ENCODE results near the gene CDCP2. TPM values are rescaled to one million over a fixed set of nuclear protein-coding genes. Genes with fewer than 3 reads are reported as not detected.

The CDCP2 gene
- total and polyA plus RNA-seq, 2 donors (not counting 1 experiment from before 2014, with no cell fraction given): 0.25 TPM; not detected in 1

DNA sequence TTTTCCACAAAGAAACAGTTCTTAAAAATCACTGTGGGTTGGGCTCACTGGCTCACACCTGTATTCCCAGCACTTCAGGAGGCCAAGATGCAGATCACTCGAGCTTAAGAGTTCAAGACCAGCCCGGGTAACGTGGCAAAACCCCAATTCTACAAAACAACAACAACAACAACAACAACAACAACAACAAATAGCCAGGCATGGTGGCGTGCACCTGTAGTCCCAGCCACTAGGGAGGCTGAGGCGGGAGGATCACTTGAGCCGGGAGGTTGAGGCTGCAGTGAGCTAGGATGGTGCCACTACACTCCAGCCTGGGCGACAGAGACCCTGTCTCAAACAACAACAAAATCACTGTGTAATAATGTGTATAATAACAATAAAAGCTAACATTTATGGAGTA, 40.8 kb downstream of the CDCP2 start:
- whole genome bisulfite sequencing (ENCODE audit: insufficient coverage): 86% methylated on average over 5 of the region's 7 CpGs
- Mint-ChIP-seq H3K4me1 (no peaks in the 10 kb centered on the region), H3K9me3 (ENCODE audit: insufficient read depth) (no peaks in the 10 kb centered on the region), H3K4me3 (no peak overlapping the region), H3K27me3 (no peaks in the 10 kb centered on the region), H3K27ac (no peak overlapping the region)
- Histone ChIP-seq H3K4me3 (ENCODE audit: control extremely low read depth in 1 of 5, extremely low read depth in 1 of 5, insufficient read depth in 1 of 5, low read depth in 2 of 5, low read length in 4 of 5) (no peak overlapping the region), H3K4me2 (replicated peaks; ENCODE audit: low read depth, low read length, poor library complexity, severe bottlenecking) (no peak overlapping the region), H2AFZ (ENCODE audit: insufficient read depth, low read depth, low read length, poor library complexity, severe bottlenecking) (no peak overlapping the region), H4K20me1 (ENCODE audit: control insufficient read depth, insufficient read depth, low read length, poor library complexity, severe bottlenecking) (no peaks in the 10 kb centered on the region), H3K36me3 (replicated peaks in 1 of 2; ENCODE audit: control extremely low read depth in 1 of 2, control insufficient read depth in 1 of 2, extremely low read depth in 1 of 2, insufficient read depth in 2 of 2, low read length in 1 of 2) (no peaks in the 10 kb centered on the region), H3K27ac (ENCODE audit: low read length in 2 of 2) (no peak overlapping the region), H3K27me3 (replicated peaks in 1 of 4; ENCODE audit: control extremely low read depth in 1 of 4, control insufficient read depth in 3 of 4, insufficient read depth in 4 of 4, low read length in 3 of 4) (no peaks in the 10 kb centered on the region), H3K4me1 (ENCODE audit: control insufficient read depth in 2 of 2, insufficient read depth in 2 of 2, low read length in 2 of 2) (no peaks in the 10 kb centered on the region), H3K9ac (ENCODE audit: low read length) (no peak overlapping the region), H3K9me3 (ENCODE audit: control extremely low read depth in 1 of 3, control insufficient read depth in 2 of 3, insufficient read depth in 1 of 3, low read length in 2 of 3) (no peaks in the 10 kb centered on the region), H3K79me2 (ENCODE audit: control insufficient read depth, insufficient read depth, low read length) (no peaks in the 10 kb centered on the region)
- CTCF ChIA-PET: no interaction called here
- POLR2A ChIA-PET: no interaction called here
- TF ChIP-seq, protein P1, sequence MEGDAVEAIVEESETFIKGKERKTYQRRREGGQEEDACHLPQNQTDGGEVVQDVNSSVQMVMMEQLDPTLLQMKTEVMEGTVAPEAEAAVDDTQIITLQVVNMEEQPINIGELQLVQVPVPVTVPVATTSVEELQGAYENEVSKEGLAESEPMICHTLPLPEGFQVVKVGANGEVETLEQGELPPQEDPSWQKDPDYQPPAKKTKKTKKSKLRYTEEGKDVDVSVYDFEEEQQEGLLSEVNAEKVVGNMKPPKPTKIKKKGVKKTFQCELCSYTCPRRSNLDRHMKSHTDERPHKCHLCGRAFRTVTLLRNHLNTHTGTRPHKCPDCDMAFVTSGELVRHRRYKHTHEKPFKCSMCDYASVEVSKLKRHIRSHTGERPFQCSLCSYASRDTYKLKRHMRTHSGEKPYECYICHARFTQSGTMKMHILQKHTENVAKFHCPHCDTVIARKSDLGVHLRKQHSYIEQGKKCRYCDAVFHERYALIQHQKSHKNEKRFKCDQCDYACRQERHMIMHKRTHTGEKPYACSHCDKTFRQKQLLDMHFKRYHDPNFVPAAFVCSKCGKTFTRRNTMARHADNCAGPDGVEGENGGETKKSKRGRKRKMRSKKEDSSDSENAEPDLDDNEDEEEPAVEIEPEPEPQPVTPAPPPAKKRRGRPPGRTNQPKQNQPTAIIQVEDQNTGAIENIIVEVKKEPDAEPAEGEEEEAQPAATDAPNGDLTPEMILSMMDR (IDR thresholded peaks at IDR 0.05): no peak
- TF ChIP-seq EZH2 (IDR thresholded peaks at IDR 0.05; ENCODE audit: borderline replicate concordance, insufficient read depth, low read depth, low read length, poor library complexity, severe bottlenecking): no peak
- intact Hi-C loops (cut with micrococcal nuclease): no loop called here
- DNase-seq (no peak), ATAC-seq (ENCODE audit: low read depth) (no peak)

DNA sequence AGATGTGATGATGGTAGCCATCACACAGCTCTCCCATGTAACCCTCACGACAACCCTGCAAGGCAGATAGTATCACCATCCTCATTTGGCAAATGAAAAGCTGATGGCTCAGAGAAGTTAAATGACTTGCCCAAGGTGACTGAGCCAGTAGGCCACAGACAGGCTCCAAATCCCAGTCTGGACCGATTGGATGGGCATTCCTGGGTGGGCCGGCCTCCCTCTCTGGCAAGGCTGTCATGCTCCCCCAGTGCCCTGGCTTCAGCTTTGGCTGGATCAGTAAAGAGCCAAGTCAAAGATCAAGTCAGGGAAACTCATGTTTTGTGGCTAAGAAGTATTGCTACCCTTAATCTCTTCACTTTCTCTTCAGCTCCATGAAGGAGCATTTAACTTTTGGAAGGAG, 41.2 kb downstream of the CDCP2 start:
- Histone ChIP-seq H3K27ac (ENCODE audit: low read length in 2 of 2) (no peak overlapping the region), H3K9ac (ENCODE audit: low read length) (no peak overlapping the region), H3K9me3 (ENCODE audit: control extremely low read depth in 1 of 3, control insufficient read depth in 2 of 3, insufficient read depth in 1 of 3, low read length in 2 of 3) (no peaks in the 10 kb centered on the region), H3K36me3 (replicated peaks in 1 of 2; ENCODE audit: control extremely low read depth in 1 of 2, control insufficient read depth in 1 of 2, extremely low read depth in 1 of 2, insufficient read depth in 2 of 2, low read length in 1 of 2) (no peaks in the 10 kb centered on the region), H4K20me1 (ENCODE audit: control insufficient read depth, insufficient read depth, low read length, poor library complexity, severe bottlenecking) (no peaks in the 10 kb centered on the region), H3K4me3 (ENCODE audit: control extremely low read depth in 1 of 5, extremely low read depth in 1 of 5, insufficient read depth in 1 of 5, low read depth in 2 of 5, low read length in 4 of 5) (no peak overlapping the region), H3K4me2 (replicated peaks; ENCODE audit: low read depth, low read length, poor library complexity, severe bottlenecking) (no peak overlapping the region), H3K79me2 (ENCODE audit: control insufficient read depth, insufficient read depth, low read length) (no peaks in the 10 kb centered on the region), H2AFZ (ENCODE audit: insufficient read depth, low read depth, low read length, poor library complexity, severe bottlenecking) (no peak overlapping the region), H3K27me3 (replicated peaks in 1 of 4; ENCODE audit: control extremely low read depth in 1 of 4, control insufficient read depth in 3 of 4, insufficient read depth in 4 of 4, low read length in 3 of 4) (no peaks in the 10 kb centered on the region), H3K4me1 (ENCODE audit: control insufficient read depth in 2 of 2, insufficient read depth in 2 of 2, low read length in 2 of 2) (no peaks in the 10 kb centered on the region)
- 92% methylated on average over 2 of the region's 3 CpGs for WGBS (ENCODE audit: insufficient coverage)
- CTCF ChIA-PET: no interaction called here
- POLR2A ChIA-PET: no interaction called here
- Mint-ChIP-seq H3K9me3 (ENCODE audit: insufficient read depth) (no peaks in the 10 kb centered on the region), H3K4me1 (no peaks in the 10 kb centered on the region), H3K27me3 (no peaks in the 10 kb centered on the region), H3K4me3 (no peak overlapping the region), H3K27ac (no peak overlapping the region)
- intact Hi-C loops (cut with micrococcal nuclease): no loop called here
- TF ChIP-seq EZH2 (IDR thresholded peaks at IDR 0.05; ENCODE audit: borderline replicate concordance, insufficient read depth, low read depth, low read length, poor library complexity, severe bottlenecking): no peak
- TF ChIP-seq, protein P1 (IDR thresholded peaks at IDR 0.05): no peak
- DNase-seq (no peak), ATAC-seq (ENCODE audit: low read depth) (no peak)
